Stimulated activated CD8-positive, alpha-beta memory T cell treated with anti-CD3 and anti-CD28 coated beads, Interleukin-15, amount 100 ng/mL, for 4 hours (primary cell): ENCODE data around the gene CABP4.
A peak's percentile ranks its signal among the peaks of the same experiment; 100 is the strongest.
"Not testable (repeated sequence)": the region's sequence is repeated elsewhere in the genome, so short reads cannot be mapped to it uniquely, and the experiment has no call there.

Experiments used
- DNase-seq, 2 donors: peaks; one replicate each; pipeline ENCODE4 v3.0.0-alpha.2; 2020; ENCODE audit warnings: low read depth in 2 of 2

CABP4 gene

GRCh38 chr11:67453816-67454732, 1.1 kb upstream of the CABP4 start:
- DNase-seq, result no peak

- no peak for DNase-seq
Measured at GRCh38 chr11:67456068-67456705, 1.0 kb downstream of the CABP4 start.

GRCh38 chr11:67457453-67457852, 2.3 kb downstream of the CABP4 start:
- no peak for DNase-seq

- no peak for DNase-seq
Measured at GRCh38 chr11:67458266-67458665, 3.1 kb downstream of the CABP4 start.

GRCh38 chr11:67463186-67463585, 8.0 kb downstream of the CABP4 start:
- no peak for DNase-seq

- no peak for DNase-seq
Measured at GRCh38 chr11:67463680-67464410, 8.7 kb downstream of the CABP4 start.

- peak; percentile 76 to 78 for DNase-seq
Measured at GRCh38 chr11:67464411-67465188, 9.4 kb downstream of the CABP4 start.

GRCh38 chr11:67465189-67465510, 10.0 kb downstream of the CABP4 start:
- no peak for DNase-seq

GRCh38 chr11:67465530-67465929, 10.4 kb downstream of the CABP4 start:
- DNase-seq, result not testable (repeated sequence)

- DNase-seq, result no peak
Measured at GRCh38 chr11:67466367-67466766, 11.2 kb downstream of the CABP4 start.

GRCh38 chr11:67466962-67467771, 12.0 kb downstream of the CABP4 start:
- DNase-seq, result no peak

GRCh38 chr11:67468056-67468455, 12.9 kb downstream of the CABP4 start:
- DNase-seq, result no peak

GRCh38 chr11:67468456-67468758, 13.3 kb downstream of the CABP4 start:
- DNase-seq, result no peak

- DNase-seq, result peak; percentile 80 to 84
Measured at GRCh38 chr11:67468759-67469507, 13.8 kb downstream of the CABP4 start, which contains the start of gene TMEM134. Gene TMEM134, minus strand, starts transcription at chr11:67469251. Its CDS starts 59 bp downstream, at chr11:67469192.

- no peak for DNase-seq
Measured at GRCh38 chr11:67469508-67469811, 14.3 kb downstream of the CABP4 start.

- no peak for DNase-seq
Measured at GRCh38 chr11:67470337-67471002, 15.3 kb downstream of the CABP4 start.

- DNase-seq, result no peak
Measured at GRCh38 chr11:67472882-67473281, 17.7 kb downstream of the CABP4 start.

GRCh38 chr11:67476692-67477091, 21.5 kb downstream of the CABP4 start:
- DNase-seq, result not testable (repeated sequence)

- not testable (repeated sequence) for DNase-seq
Measured at GRCh38 chr11:67477344-67478050, 22.3 kb downstream of the CABP4 start.
